Tibial nerve (tissue), 4 donors: Measurements from ENCODE around the gene TMEM218.

Experiments
- CTCF ChIP-seq, 5 experiments: fragments of 200-600 bp in 3 of 5; fragments of 450-650 bp in 2 of 5; sonication (generic) in 3 of 5; IDR thresholded peaks; one replicate each; pipeline ENCODE4 v1.5.1; 2016 to 2019; ENCODE audit warnings: antibody characterized with exemption in 5 of 5, mild to moderate bottlenecking in 3 of 5, moderate library complexity in 2 of 5
- EP300 ChIP-seq, 2 donors: sonication (generic); formaldehyde crosslinking; IDR thresholded peaks; one replicate each; pipeline ENCODE4 v1.6.1; 2017; ENCODE audit warnings: antibody characterized with exemption in 2 of 2, mild to moderate bottlenecking in 1 of 2
- POLR2A ChIP-seq, 2 donors: fragments of 450-650 bp; IDR thresholded peaks; one replicate each; pipeline ENCODE4 v1.6.1; 2017; ENCODE audit warnings: antibody characterized with exemption in 2 of 2, mild to moderate bottlenecking in 2 of 2, moderate library complexity in 2 of 2

- TF ChIP-seq CTCF (IDR thresholded peaks at IDR 0.05) (no peak), POLR2A (IDR thresholded peaks at IDR 0.05) (no peak), EP300 (IDR thresholded peaks at IDR 0.05) (no peak)
These were observed 13.2 kb upstream of the TMEM218 start for GRCh38 chr11:125124618-125124992.
